Stomach (tissue), 9 donors: Measurements from ENCODE around the gene HS2ST1. TPM values are rescaled to one million over a fixed set of nuclear protein-coding genes. Genes with fewer than 3 reads are reported as not detected.

Source experiments
- DNase-seq, 2 donors: peaks; one replicate each; pipeline versions ENCODE4 v3.0.0 to v3.0.0-alpha.2; 2013 to 2019
- H3K27ac ChIP-seq, 5 donors: fragments of 200-600 bp in 4 of 5; sonication (generic) in 4 of 5; one replicate each; pipeline ENCODE4 v1.5.1; 2013 to 2019; ENCODE audit warnings: mild to moderate bottlenecking in 1 of 5, moderate library complexity in 1 of 5
- H3K27me3 ChIP-seq, 3 donors: fragments of 200-600 bp; sonication (generic); one replicate each; pipeline ENCODE4 v1.5.1; 2017 to 2019; ENCODE audit warnings: mixed run types in 1 of 3
- H3K36me3 ChIP-seq, 4 donors: fragments of 200-600 bp; sonication (generic); 1 replicate in 3 of 4; 2 replicates in 1 of 4; pipeline ENCODE4 v1.5.1; 2016 to 2019
- H3K4me1 ChIP-seq, 4 donors: fragments of 200-600 bp; sonication (generic); one replicate each; pipeline ENCODE4 v1.5.1; 2016 to 2019
- H3K4me3 ChIP-seq, 4 donors: fragments of 200-600 bp; sonication (generic) in 3 of 4; one replicate each; pipeline ENCODE4 v1.5.1; 2016 to 2019; ENCODE audit warnings: mild to moderate bottlenecking in 1 of 4
- H3K9me3 ChIP-seq, 4 donors: fragments of 200-600 bp; sonication (generic); one replicate each; pipeline ENCODE4 v1.5.1; 2016 to 2019
- EP300 ChIP-seq: sonication (generic); formaldehyde crosslinking; IDR thresholded peaks from one replicate; pipeline ENCODE4 v1.6.1; 2017; ENCODE audit warnings: antibody characterized with exemption
- POLR2A ChIP-seq, 4 donors: fragments of 450-650 bp; IDR thresholded peaks; one replicate each; pipeline ENCODE4 v1.6.1; 2016; ENCODE audit warnings: antibody characterized with exemption in 4 of 4, control low read depth in 2 of 4, mild to moderate bottlenecking in 1 of 4, moderate library complexity in 1 of 4
- POLR2AphosphoS5 ChIP-seq, 3 donors: sonication (generic); formaldehyde crosslinking; IDR thresholded peaks; one replicate each; pipeline ENCODE4 v1.6.1; 2016; ENCODE audit warnings: antibody characterized with exemption in 3 of 3
- WGBS, 5 donors: extraction: QIAGEN DNeasy Blood & Tissue Kit in 3 of 5; methylation state at CpG; one replicate each; pipeline versions ENCODE4 v1.1.5 to v1.1.7; 2013 to 2018; 5-methylcytosine and 5-hydroxymethylcytosine counted together
- intact Hi-C: fragments of 100-400 bp; cut with DNase I; formaldehyde crosslinking; loops from one replicate; pipeline ENCODE4 v1.15.1; 2023; ENCODE audit warnings: low total_unique reads
- polyA plus RNA-seq, 3 donors: library from polyadenylated mRNA; stranded (reverse); fragments of 200-250 nt; gene quantifications; one replicate each; pipeline ENCODE4 v1.2.3, GENCODE V29; 2013
- total RNA-seq, 5 donors: library from RNA; depleted of rRNA; stranded (reverse); fragments of >200 nt; gene quantifications; one replicate each; pipeline versions ENCODE4 v1.1.0 to v1.2.3, GENCODE V29; 2014 to 2016
- TF ChIP-seq, protein P1 (sequence below), 7 experiments: fragments of 450-650 bp in 4 of 7; fragments of 200-600 bp in 3 of 7; sonication (generic) in 3 of 7; IDR thresholded peaks; one replicate each; pipeline ENCODE4 v1.5.1; 2016 to 2019; ENCODE audit warnings: antibody characterized with exemption in 7 of 7, control low read depth in 2 of 7, mild to moderate bottlenecking in 1 of 7
- donor health status: healthy with polysubstance abuse.
- donor health status: Bipolar disorder and iron deficiency.
- donor health status: healthy.

HS2ST1 gene
- total and polyA plus RNA-seq, 8 donors, result 1.8 to 29.0 (median 5.1) TPM

DNA sequence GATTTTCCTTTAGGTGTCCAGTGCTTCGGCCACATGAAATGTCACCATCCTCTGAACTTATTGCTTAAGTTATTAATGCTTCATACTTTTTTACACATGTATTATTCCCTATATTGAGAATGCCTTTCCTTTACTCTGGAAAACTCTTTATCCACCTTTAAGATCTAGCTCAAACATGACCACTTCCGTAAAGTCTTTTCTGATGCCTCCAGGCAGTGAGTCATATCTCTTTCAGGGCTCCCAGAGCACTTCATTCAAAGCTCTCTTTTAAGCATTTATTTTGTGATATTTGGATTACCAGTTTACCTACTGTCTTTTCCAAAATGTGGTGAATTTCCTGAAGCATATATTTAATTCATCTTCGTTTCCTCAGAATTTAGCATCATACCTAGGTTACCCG lies 178.9 kb downstream of the HS2ST1 start:
- Histone ChIP-seq H3K27ac (no peak overlapping the region), H3K27me3 (no peaks in the 10 kb centered on the region), H3K4me1 (no peaks in the 10 kb centered on the region), H3K4me3 (no peak overlapping the region), H3K9me3 (no peaks in the 10 kb centered on the region), H3K36me3 (no peaks in the 10 kb centered on the region)
- DNase-seq, result no peak
- intact Hi-C loops, result no loop called here
- 93 to 96% (median 95%) methylated on average over 4 of the region's 4 CpGs for WGBS, 5 donors
- TF ChIP-seq POLR2AphosphoS5 (IDR thresholded peaks at IDR 0.05) (no peak), EP300 (no peak), POLR2A (IDR thresholded peaks at IDR 0.05) (no peak)
- TF ChIP-seq, protein P1, sequence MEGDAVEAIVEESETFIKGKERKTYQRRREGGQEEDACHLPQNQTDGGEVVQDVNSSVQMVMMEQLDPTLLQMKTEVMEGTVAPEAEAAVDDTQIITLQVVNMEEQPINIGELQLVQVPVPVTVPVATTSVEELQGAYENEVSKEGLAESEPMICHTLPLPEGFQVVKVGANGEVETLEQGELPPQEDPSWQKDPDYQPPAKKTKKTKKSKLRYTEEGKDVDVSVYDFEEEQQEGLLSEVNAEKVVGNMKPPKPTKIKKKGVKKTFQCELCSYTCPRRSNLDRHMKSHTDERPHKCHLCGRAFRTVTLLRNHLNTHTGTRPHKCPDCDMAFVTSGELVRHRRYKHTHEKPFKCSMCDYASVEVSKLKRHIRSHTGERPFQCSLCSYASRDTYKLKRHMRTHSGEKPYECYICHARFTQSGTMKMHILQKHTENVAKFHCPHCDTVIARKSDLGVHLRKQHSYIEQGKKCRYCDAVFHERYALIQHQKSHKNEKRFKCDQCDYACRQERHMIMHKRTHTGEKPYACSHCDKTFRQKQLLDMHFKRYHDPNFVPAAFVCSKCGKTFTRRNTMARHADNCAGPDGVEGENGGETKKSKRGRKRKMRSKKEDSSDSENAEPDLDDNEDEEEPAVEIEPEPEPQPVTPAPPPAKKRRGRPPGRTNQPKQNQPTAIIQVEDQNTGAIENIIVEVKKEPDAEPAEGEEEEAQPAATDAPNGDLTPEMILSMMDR (IDR thresholded peaks at IDR 0.05), result no peak

DNA sequence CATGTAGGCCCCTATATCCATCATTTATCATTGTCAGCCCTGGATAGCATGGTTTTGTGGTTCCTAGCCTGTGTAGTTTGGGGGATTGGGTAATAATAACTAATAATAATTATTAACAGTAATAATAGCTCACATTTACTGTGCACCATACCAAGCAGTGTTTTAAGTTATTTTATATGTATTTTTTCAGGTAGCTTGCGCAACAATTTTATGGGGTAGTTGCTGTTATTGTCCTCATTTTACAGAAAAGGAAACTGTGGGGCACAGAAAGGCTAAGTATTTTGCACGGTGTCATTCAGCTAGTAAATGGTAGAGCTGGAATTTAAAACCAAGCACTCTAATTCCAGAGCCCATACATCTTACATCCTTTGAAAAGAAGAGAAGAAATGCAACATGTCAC lies 179.8 kb downstream of the HS2ST1 start:
- Histone ChIP-seq H3K27me3 (no peaks in the 10 kb centered on the region), H3K4me1 (no peaks in the 10 kb centered on the region), H3K4me3 (no peak overlapping the region), H3K9me3 (no peaks in the 10 kb centered on the region), H3K27ac (no peak overlapping the region), H3K36me3 (peaks cover 0 to 7% (median 0%) of the 10 kb centered on the region in 4 donors)
- intact Hi-C loops, result no loop called here
- TF ChIP-seq POLR2AphosphoS5 (IDR thresholded peaks at IDR 0.05) (no peak), EP300 (no peak), POLR2A (IDR thresholded peaks at IDR 0.05) (no peak)
- TF ChIP-seq, protein P1 (IDR thresholded peaks at IDR 0.05), result no peak
- WGBS, 5 donors, result 87 to 98% (median 96%) methylated on average over 2 of the region's 2 CpGs
- no peak for DNase-seq

DNA sequence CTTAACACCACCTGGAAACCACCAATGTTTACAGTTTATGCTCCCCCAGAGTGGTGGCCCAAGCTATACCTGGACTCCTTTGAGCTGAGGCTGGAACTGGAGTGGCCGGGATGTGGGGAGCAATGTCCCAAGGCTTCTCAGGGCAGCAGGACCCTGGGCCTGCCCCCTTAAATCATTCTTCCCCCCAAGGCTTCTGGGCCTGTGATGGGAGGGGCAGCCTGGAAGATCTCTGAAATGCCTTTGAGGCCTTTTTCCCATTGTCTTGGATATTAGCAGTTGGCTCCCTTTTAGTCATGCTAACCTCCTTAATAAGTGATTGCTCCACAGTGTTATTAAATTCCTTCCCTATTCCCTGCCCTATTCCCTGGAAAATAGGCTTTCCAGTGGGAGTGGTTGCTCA lies 185.8 kb downstream of the HS2ST1 start:
- Histone ChIP-seq H3K27ac (no peak overlapping the region), H3K4me1 (peaks cover 0 to 3% (median 0%) of the 10 kb centered on the region in 4 donors), H3K27me3 (no peaks in the 10 kb centered on the region), H3K9me3 (peaks cover 0 to 10% (median 8%) of the 10 kb centered on the region in 4 donors), H3K4me3 (no peak overlapping the region), H3K36me3 (peaks cover 0 to 23% (median 0%) of the 10 kb centered on the region in 4 donors)
- no peak for TF ChIP-seq POLR2AphosphoS5 (IDR thresholded peaks at IDR 0.05)
- no peak for TF ChIP-seq EP300
- TF ChIP-seq, protein P1 (IDR thresholded peaks at IDR 0.05), result no peak
- TF ChIP-seq POLR2A (IDR thresholded peaks at IDR 0.05), result no peak
- intact Hi-C loops, result no loop called here
- DNase-seq, result no peak
- WGBS, 5 donors, result 92 to 100% (median 100%) methylated on average over 1 of the region's 1 CpG

DNA sequence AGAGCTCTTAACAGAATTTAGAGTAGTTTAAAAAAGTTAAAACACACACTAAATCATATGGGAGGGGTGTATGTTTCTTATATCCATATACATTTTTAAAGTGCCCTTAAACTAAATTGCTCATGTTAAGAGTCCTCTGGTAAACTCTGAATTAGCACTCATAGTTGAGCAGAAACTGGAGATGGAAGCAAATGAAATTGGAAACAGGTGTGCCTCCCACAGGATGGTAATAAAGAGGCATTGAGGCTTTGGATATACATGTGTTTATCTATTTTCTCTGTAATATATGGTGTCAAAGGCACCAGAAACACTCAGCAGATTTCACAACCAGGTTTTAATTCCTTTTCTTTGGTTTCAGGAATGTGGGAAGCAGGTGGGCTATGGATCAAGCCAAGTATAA lies 188.6 kb downstream of the HS2ST1 start:
- peaks cover 0 to 10% (median 8%) of the 10 kb centered on the region in 4 donors for H3K9me3 ChIP-seq
- no peak overlapping the region for H3K27ac ChIP-seq
- TF ChIP-seq EP300 (no peak), POLR2AphosphoS5 (IDR thresholded peaks at IDR 0.05) (no peak), POLR2A (IDR thresholded peaks at IDR 0.05) (no peak)
- TF ChIP-seq, protein P1 (IDR thresholded peaks at IDR 0.05), result no peak
- DNase-seq, result no peak
- intact Hi-C loops, result no loop called here
- no peak overlapping the region for H3K4me3 ChIP-seq
- peaks cover 0 to 23% (median 0%) of the 10 kb centered on the region in 4 donors for H3K36me3 ChIP-seq
- H3K4me1 ChIP-seq, result peaks cover 0 to 3% (median 0%) of the 10 kb centered on the region in 4 donors
- no peaks in the 10 kb centered on the region for H3K27me3 ChIP-seq
